NCI-H526 (cell line): ENCODE measurements around the gene PPP4R4.

ENCODE experiments used
- DNase-seq, 2 experiments: peaks; one replicate each; lab custom pipeline; 2025; lab: John Stamatoyannopoulos, UW

The PPP4R4 gene

DNA sequence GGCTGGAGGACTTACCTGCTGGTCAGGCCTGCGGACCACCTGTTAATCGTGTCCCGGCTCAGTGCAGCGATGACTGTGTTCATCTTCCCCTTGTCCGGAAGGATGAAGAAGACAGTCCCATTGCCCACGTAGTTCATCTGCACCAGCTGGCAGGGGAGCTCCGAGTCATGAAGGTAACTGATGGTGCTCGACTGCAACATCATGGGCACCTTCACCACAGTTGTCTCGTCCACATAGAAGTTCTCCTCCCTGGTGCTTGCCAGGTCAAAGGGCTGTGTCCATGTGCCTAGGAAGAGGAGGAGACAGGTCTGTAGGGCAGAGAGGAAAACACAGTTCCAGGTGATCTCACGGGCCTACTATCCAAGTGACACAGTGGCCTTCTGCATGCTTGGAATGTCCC lies 135.6 kb downstream of the PPP4R4 start:
- no peak for DNase-seq

DNA sequence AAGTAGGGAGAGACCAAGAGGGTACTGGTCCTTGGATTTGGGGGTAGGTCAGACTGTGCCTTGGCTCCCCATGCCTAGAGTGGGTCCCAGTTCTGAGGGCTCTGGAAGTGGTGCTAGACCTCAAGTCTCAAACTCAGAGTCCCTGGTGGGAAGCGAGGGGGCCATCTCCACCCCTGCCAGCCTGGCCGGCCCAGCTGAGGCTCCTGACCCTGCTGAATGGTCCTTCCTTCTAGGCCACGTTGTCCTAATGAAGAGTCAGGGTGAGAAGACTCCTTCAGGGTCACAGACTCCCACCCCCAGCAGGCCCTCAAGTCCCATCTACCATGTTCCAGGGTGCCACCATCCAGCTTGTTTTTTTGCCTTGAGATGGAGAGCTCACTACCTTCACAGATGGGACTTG lies 136.1 kb downstream of the PPP4R4 start:
- no peak for DNase-seq

DNA sequence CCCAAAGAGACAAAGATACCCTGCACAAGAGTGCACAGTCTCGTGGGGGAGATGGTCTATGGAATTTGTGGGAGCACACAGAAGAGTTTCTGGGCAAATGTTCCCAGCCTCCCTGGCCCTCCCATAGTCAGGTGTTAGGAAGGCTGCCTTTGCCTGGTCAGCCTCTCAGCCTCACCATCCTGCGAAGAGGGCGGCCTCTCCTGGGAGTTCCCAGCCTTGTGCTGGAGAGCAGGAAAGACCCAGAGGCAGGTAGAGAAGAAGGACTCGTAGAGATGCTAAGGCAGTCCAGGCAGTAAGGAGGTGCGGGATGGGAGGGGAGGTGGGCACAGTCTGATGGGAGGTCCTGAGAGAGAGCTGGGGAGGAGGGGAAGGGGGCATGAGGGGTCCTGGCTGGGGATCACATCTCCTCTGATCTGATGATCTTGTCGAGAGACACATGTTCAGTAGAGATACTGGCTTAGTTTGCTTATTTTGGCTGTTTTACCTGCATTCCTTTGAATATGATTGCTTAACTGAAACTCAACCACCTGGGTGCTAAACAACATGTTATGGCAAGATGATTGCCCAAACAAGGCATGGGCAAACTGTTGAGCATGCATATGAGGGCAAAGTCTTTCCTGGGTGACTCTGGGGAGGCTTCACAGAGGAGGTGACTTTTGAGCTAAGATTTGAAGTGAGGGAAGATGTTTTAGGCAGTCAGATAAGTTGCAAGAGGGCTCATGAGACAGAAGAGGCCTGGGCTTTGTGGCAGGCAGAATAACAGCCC lies 138.5 kb downstream of the PPP4R4 start:
- no peak for DNase-seq

DNA sequence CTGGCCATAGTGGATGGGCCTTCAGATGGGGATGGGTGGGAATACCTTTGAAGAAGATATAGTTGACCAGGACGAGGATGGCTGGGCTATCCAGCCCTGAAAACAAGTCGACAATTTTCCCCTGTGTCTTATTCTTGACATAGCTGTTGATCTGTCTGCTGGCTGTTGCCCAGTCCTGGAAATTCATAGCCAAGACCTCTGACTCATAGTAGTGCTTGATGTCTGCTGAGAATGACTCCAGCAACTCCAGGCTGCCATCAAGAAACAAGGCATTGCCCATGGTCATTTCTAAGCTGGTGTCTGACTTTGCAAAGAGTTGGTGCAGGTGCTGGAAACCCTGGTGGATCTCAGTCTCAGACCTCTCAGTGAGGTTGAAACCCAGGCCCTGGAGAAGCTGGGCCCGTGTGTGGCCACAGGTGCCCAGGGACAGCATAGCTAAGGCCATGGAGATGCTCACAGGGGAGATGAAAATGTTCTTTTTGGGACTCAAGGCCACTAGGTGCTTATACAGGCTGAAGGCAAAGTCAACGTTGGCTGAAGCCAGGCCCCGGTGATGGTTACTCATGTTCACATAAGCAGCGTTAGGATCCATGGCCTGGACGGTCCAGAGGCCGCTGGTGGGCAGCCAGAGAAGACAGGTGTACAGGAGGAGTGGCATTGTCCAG lies 140.0 kb downstream of the PPP4R4 start:
- DNase-seq = no peak

DNA sequence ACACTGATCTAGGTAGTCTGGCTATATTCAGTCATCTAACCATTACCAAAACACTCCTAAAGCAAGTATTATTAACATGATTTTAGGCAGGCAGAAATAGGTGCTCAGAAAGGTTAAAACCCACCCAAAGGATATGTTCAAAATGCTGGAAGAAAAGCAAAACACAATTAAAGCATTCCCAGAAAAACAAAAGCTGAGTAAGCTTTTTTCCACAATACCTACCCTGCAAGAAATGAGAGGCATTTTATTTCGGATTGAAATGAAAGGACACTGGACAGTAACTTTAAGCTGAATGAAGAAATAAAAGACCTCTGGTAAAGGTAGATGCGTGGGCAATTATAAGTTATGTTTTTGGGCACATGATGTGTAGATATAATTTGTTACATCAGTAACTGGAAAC lies 140.8 kb downstream of the PPP4R4 start:
- DNase-seq = no peak

DNA sequence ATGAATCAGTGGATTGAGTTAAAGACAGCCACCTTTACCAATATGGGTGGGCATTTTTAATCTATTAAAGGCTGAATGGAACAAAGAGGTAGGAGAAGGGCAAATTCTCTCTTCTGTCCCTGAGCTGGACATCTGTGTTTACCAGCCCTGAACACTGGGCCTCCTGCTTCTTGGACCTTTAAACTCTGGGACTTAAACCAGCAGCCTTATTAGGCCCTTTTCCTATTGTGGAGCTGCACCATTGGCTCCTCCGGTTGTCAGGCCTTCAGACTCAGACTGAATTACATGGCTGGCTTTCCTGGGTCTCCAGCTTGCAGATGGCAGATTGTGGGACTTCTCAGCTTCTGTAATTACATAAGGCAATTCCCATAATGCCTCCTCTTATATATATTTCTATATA lies 142.6 kb downstream of the PPP4R4 start:
- DNase-seq = no peak

DNA sequence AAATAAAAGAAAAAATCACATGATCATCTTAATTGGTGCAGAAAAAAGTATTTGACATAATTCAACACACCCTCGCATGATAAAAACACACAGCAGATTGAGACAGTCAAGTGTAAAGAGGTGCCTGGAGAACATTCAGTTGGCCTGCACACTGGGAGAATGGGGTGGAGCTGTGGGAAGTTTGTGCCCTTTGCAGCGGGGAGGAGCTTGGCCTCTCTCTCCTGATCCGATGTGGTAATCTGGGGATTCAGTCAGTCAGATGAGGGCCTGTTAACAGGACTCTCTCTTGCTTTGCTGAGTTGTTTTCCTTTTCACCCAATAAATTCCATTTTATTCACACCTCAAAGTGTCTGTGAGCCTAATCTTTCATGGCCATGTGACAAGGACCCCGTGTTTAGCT lies 143.1 kb downstream of the PPP4R4 start:
- no peak for DNase-seq

DNA sequence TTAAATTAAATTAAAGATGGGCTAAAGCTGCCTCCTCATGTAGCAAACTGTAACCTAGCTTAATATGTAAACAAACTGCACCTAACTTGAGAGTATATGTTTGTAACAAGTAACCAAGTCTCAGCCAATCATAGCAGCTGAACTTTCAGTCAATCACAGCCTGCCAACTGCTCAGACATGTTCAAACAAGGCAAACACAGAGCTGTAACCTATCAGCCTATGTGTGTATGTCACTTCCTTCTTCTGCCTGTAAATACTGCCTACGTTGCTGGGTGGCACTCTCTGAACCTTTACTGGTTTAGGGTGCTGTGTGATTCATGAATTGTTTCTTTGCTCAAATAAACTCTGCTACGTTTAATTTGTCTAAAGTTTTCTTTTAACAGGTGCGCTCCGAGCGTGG lies 146.1 kb downstream of the PPP4R4 start:
- DNase-seq = peak in 1 of 2 experiments; percentile 4

DNA sequence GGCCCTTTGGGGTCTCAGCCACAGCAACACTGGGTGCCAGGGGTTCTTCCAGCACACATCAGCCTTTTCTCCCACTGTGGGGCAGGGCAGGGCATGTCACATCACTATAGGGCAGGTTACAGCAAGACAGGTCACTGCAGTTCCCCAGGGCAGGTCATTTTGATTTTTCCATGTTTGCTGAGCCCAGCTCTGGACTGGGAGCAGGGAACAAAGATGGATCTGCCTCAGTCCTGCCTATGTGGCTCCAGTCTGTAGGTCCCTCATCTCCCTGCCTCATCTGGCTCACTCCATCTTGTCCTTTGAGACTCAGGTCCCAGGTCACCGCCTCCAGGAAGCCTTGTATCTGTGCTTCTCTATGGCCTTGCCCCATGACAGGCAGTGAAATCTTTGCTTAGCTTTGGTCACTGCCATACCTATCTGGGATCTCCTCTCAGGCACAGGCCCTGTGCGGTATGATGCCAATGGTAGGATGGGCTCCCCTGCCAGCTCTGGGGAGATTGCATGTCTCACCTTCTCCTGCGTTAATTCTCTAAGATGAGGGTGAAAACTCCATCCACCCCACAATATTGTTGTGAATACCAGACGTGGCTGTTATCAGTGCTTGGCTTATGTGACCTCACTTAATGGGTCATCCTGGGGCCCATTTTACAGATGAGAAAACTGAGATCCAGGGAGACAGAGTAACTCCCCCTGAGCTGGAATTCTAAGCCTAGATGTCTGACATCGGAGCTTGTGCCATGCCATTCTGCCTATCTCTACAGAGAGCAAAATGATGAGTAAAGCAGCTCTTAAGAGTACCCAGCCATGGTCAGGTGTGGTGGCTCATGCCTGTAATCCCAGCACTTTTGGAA lies 147.5 kb downstream of the PPP4R4 start:
- DNase-seq = no peak

DNA sequence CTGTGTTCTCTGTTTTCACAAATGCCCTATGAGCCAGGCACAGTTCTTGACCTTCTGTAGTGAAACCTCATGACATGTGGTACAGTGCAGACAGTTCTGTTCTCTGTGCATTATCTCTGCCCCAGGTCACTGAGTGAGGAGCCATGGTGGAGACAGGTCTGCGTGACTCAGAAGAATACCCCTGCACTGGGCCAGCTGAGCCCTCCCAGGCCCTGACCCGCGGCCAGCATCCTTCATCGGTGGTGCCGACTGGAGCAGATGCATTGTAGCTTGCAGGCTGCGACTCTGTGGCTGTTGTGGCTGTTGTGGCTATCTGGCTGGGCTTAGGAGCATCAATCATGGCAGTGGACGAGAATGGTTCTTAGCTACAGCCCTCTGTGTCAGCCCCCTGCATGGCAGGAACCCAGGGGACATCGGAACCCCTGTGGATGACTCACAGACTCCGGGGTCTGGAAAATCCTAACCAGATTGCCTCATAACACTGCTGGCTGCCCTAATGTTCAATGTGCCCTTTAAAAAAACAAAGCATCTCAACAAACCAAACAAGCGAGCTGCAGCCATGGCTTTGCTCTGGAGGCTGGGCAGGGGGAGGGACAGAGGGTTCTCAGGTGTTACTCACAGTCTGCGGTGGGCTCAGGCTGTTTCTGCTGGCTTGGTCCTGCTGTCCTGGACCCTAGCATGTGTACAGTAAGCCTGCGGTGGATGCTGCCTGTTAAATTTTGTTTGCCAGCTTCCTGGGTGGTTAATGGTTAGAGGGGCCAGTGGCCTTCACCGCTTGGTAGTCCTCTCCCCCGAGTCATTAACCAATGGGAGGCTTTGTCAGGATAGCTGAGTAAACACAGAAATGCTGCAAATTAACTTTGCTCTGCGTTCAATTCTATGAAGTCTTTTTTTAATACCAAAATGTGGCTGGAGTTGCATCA lies 148.8 kb downstream of the PPP4R4 start, which contains the start of gene SERPINA6:
TSS of gene SERPINA6 (minus strand) at position 689 of the 923 bp plus-strand sequence. CDS start 8,688 bp downstream, outside the sequence.
- no peak for DNase-seq

DNA sequence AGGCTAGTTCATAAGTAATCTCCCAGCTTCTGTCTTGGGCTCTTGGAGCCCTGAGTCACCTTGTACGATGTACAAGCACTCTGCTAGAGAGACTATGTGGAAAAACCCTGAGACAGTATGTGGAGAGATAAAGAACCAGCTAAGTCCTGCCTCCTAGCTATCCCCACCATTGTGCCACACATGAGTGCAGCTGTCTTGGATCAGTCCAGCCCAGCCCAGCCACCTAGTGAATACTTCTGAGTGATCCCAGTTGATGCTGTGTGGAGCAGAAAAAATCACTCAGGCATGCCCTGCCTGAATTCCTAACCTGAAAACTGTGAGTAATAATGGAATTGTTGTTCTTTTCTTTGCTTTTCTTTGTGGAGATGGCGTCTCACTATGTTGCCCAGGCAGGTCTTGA lies 154.1 kb downstream of the PPP4R4 start:
- DNase-seq = no peak
